ENCODE results near the gene KCNJ6. TPM values are rescaled to one million over a fixed set of nuclear protein-coding genes. Genes with fewer than 3 reads are reported as not detected.

The KCNJ6 gene
- total RNA-seq, 1 experiment from 2014 or later, result not detected

DNA sequence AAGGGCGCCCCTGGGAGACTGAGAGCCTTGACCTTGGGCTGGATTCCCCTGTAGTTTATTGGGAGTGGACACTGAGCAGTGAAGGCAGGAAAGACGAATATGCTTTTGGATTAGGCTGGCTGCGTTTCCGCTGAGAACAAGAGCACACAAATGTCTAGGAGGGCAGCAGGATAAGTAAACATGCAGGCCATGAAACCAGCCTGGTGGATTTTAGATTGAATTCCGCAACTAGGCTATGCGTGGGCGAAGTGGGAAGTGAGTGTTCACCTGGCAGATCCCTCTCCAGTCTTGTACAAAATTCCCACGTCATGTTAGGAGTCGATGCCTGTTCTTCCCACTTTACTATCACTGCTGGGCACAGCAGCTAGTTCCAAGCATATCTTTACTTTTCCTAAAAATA is 21.4 kb upstream of the KCNJ6 start:
- H3K4me3 Mint-ChIP-seq (ENCODE audit: unreplicated experiment), result no peak overlapping the region
- intact Hi-C loops (cut with micrococcal nuclease; ENCODE audit: unreplicated experiment), result no loop called here
- no peak overlapping the region for H3K4me3 ChIP-seq (ENCODE audit: low read depth, low read length)
- ChIA-PET CTCF (interaction anchor here (0.5 kb wide), 1 partner anchor 260 kb away, joined by 3 read pairs; no protein-coding TSS in a partner anchor), POLR2A (no interaction called here)
- H3K9me3 ChIP-seq, result no peaks in the 10 kb centered on the region; the same call in 1 of the 2 replicates
- no peaks in the 10 kb centered on the region for H3K4me1 Mint-ChIP-seq (ENCODE audit: low read depth, unreplicated experiment)
- peaks cover 9% of the 10 kb centered on the region for H3K9me3 Mint-ChIP-seq (ENCODE audit: unreplicated experiment)
- H3K27ac Mint-ChIP-seq (ENCODE audit: unreplicated experiment), result no peak overlapping the region
- no peaks in the 10 kb centered on the region for H3K27me3 ChIP-seq (replicated peaks; ENCODE audit: control insufficient read depth, insufficient read depth, low read length)
- no peaks in the 10 kb centered on the region for H3K4me1 ChIP-seq
- H3K27me3 Mint-ChIP-seq (ENCODE audit: insufficient read depth, unreplicated experiment), result peaks cover 6% of the 10 kb centered on the region
- H3K36me3 Mint-ChIP-seq (ENCODE audit: insufficient read depth, unreplicated experiment), result no peaks in the 10 kb centered on the region
- DNase-seq, result no peak
- no peaks in the 10 kb centered on the region for H3K36me3 ChIP-seq (ENCODE audit: control insufficient read depth, insufficient read depth, low read length)
- TF ChIP-seq, protein P1, sequence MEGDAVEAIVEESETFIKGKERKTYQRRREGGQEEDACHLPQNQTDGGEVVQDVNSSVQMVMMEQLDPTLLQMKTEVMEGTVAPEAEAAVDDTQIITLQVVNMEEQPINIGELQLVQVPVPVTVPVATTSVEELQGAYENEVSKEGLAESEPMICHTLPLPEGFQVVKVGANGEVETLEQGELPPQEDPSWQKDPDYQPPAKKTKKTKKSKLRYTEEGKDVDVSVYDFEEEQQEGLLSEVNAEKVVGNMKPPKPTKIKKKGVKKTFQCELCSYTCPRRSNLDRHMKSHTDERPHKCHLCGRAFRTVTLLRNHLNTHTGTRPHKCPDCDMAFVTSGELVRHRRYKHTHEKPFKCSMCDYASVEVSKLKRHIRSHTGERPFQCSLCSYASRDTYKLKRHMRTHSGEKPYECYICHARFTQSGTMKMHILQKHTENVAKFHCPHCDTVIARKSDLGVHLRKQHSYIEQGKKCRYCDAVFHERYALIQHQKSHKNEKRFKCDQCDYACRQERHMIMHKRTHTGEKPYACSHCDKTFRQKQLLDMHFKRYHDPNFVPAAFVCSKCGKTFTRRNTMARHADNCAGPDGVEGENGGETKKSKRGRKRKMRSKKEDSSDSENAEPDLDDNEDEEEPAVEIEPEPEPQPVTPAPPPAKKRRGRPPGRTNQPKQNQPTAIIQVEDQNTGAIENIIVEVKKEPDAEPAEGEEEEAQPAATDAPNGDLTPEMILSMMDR (IDR thresholded peaks at IDR 0.05; ENCODE audit: insufficient read depth in 1 of 2, low read depth in 1 of 2, low read length in 1 of 2, severe bottlenecking in 1 of 2, unreplicated experiment in 1 of 2), result no peak
- BruUV-seq (replicated peaks), result no TSS peak

DNA sequence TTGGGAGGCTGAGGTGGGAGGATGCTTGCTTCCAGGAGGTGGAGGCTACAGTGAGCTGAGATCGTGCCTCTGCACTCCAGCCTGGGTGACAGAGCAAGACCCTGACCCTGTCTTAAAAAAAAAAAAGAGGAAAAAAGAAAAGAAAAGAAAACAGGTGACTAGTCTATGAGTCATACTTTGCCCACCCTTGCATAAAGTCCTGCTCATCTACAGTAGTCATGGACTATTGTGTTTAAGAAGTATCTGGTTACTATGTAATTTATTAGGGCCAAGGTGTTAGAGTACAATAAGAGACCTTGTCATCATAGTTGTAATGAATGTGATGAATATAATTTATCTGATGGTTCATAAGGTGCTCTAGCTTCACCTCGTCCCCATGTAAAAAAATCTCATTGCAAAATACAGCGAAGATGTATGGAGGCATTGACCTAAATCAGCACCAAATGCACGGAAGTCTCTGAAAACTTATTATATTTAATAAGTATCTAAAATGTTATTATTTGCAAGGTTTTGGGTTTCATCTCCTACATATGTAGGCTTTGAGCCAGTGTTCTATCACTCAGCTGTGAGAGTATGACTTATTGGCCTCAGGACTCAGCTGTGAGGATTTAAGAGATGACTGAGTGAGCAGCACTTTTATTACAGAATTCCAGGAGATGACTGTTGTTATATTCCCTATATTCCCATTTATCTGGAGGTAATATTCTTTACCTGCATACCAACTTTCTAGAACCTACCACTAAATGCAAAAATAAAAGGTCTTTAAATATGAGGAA is 19.9 kb upstream of the KCNJ6 start:
- TF ChIP-seq, protein P1 (IDR thresholded peaks at IDR 0.05; ENCODE audit: insufficient read depth in 1 of 2, low read depth in 1 of 2, low read length in 1 of 2, severe bottlenecking in 1 of 2, unreplicated experiment in 1 of 2), result no peak
- Histone ChIP-seq H3K4me1 (no peaks in the 10 kb centered on the region), H3K27me3 (replicated peaks; ENCODE audit: control insufficient read depth, insufficient read depth, low read length) (no peaks in the 10 kb centered on the region), H3K4me3 (ENCODE audit: low read depth, low read length) (no peak overlapping the region), H3K9me3 (no peaks in the 10 kb centered on the region; the same call in 1 of the 2 replicates), H3K36me3 (ENCODE audit: control insufficient read depth, insufficient read depth, low read length) (no peaks in the 10 kb centered on the region)
- intact Hi-C loops (cut with micrococcal nuclease; ENCODE audit: unreplicated experiment), result no loop called here
- Mint-ChIP-seq H3K4me1 (ENCODE audit: low read depth, unreplicated experiment) (no peaks in the 10 kb centered on the region), H3K4me3 (ENCODE audit: unreplicated experiment) (no peak overlapping the region), H3K9me3 (ENCODE audit: unreplicated experiment) (peaks cover 13% of the 10 kb centered on the region), H3K36me3 (ENCODE audit: insufficient read depth, unreplicated experiment) (no peaks in the 10 kb centered on the region), H3K27me3 (ENCODE audit: insufficient read depth, unreplicated experiment) (peaks cover 6% of the 10 kb centered on the region), H3K27ac (ENCODE audit: unreplicated experiment) (no peak overlapping the region)
- no TSS peak for BruUV-seq (replicated peaks)
- ChIA-PET CTCF (no interaction called here), POLR2A (no interaction called here)
- no peak for DNase-seq

DNA sequence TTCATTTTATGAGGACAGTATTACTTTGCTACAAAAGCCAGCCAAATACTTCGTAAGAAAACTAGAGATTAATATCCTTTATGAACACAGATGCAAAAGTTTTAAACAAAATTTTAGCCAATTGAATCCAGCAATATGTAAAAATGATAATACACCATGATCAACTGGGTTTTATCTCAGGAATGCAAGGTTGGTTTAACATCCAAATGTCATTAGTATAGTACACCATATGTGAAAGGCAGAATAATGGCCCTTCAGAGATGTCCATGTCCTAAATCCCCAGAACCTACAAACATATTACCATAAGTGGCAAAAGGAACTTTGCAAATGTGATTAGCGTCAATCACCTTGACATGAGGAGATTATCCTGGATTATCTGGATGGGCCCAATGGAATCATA is 16.7 kb upstream of the KCNJ6 start:
- no peak overlapping the region for H3K4me3 ChIP-seq (ENCODE audit: low read depth, low read length)
- BruUV-seq (replicated peaks), result no TSS peak
- intact Hi-C loops (cut with micrococcal nuclease; ENCODE audit: unreplicated experiment), result no loop called here
- no peaks in the 10 kb centered on the region; the same call in 1 of the 2 replicates for H3K9me3 ChIP-seq
- POLR2A ChIA-PET, result no interaction called here
- H3K27me3 Mint-ChIP-seq (ENCODE audit: insufficient read depth, unreplicated experiment), result no peaks in the 10 kb centered on the region
- no peak overlapping the region for H3K27ac Mint-ChIP-seq (ENCODE audit: unreplicated experiment)
- peaks cover 23% of the 10 kb centered on the region for H3K9me3 Mint-ChIP-seq (ENCODE audit: unreplicated experiment)
- H3K4me3 Mint-ChIP-seq (ENCODE audit: unreplicated experiment), result no peak overlapping the region
- no peaks in the 10 kb centered on the region for H3K36me3 ChIP-seq (ENCODE audit: control insufficient read depth, insufficient read depth, low read length)
- TF ChIP-seq, protein P1 (IDR thresholded peaks at IDR 0.05; ENCODE audit: insufficient read depth in 1 of 2, low read depth in 1 of 2, low read length in 1 of 2, severe bottlenecking in 1 of 2, unreplicated experiment in 1 of 2), result no peak
- CTCF ChIA-PET, result no interaction called here
- DNase-seq, result no peak
- H3K27me3 ChIP-seq (replicated peaks; ENCODE audit: control insufficient read depth, insufficient read depth, low read length), result no peaks in the 10 kb centered on the region
- no peaks in the 10 kb centered on the region for H3K4me1 Mint-ChIP-seq (ENCODE audit: low read depth, unreplicated experiment)
- no peaks in the 10 kb centered on the region for H3K36me3 Mint-ChIP-seq (ENCODE audit: insufficient read depth, unreplicated experiment)
- H3K4me1 ChIP-seq, result no peaks in the 10 kb centered on the region

Data from Caco-2 (cell line).